GM12864 (cell line): ENCODE results near the gene SMAD7.

Experiments used
- DNase-seq: peaks from one replicate; pipeline ENCODE4 v3.0.0-alpha.2; 2011; ENCODE audit warnings: low read depth
- H3K4me3 ChIP-seq: 2 replicates; pipeline ENCODE4 v1.5.1; 2011; ENCODE audit warnings: mild to moderate bottlenecking, low read depth, low read length, control low read depth
- TF ChIP-seq, protein P1 (sequence below): IDR thresholded peaks from 2 replicates; pipeline ENCODE4 v1.5.1; 2011; ENCODE audit warnings: low read depth, mild to moderate bottlenecking, moderate library complexity, low read length, control low read depth, inconsistent platforms; ENCODE audit errors: missing control alignments

SMAD7 gene

DNA sequence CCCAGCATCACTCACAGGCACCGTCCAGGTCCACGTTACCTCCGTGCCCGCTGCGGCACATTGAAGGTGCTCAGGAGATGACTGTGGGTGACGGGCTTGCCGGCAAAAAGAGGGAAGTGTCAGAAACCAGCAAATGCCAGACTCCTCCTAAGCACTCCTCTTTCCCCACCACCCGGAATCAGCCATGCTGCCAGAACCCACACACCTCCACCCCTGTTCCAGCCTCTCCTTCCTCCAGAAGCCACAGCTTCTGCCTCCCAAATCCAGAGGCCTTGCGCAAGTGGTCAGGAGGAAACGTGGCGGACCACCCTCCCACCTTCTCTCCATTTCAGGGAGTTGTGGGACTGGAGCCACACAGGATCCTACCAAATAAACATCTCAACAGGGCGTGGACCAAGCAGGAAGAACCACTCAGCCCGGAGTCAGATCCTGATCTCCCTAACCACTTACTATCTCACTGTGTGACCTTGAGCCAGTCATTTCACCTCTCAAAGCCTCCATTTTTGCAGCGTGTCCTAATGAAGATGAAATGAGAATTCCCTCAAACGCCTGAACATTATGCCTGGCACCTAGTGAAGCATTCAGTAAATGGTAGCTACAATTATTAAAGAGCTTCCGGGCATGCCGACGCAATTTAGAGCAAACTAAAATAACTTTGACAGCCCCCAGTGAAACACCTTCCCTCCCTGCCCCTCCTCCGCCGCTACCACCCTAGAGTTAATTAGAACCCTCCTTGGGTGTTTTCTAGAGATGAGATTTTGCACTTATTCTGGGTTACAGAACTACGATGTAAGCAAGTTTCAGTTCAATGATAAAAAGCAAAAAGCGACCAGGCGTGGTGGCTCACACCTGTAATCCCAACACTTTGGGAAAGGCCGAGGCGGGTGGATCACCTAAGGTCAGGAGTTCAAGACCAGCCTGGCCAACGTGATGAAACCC is 32.9 kb downstream of the SMAD7 start:
- TF ChIP-seq, protein P1, sequence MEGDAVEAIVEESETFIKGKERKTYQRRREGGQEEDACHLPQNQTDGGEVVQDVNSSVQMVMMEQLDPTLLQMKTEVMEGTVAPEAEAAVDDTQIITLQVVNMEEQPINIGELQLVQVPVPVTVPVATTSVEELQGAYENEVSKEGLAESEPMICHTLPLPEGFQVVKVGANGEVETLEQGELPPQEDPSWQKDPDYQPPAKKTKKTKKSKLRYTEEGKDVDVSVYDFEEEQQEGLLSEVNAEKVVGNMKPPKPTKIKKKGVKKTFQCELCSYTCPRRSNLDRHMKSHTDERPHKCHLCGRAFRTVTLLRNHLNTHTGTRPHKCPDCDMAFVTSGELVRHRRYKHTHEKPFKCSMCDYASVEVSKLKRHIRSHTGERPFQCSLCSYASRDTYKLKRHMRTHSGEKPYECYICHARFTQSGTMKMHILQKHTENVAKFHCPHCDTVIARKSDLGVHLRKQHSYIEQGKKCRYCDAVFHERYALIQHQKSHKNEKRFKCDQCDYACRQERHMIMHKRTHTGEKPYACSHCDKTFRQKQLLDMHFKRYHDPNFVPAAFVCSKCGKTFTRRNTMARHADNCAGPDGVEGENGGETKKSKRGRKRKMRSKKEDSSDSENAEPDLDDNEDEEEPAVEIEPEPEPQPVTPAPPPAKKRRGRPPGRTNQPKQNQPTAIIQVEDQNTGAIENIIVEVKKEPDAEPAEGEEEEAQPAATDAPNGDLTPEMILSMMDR, result no peak
- H3K4me3 ChIP-seq, result no peak overlapping the region

DNA sequence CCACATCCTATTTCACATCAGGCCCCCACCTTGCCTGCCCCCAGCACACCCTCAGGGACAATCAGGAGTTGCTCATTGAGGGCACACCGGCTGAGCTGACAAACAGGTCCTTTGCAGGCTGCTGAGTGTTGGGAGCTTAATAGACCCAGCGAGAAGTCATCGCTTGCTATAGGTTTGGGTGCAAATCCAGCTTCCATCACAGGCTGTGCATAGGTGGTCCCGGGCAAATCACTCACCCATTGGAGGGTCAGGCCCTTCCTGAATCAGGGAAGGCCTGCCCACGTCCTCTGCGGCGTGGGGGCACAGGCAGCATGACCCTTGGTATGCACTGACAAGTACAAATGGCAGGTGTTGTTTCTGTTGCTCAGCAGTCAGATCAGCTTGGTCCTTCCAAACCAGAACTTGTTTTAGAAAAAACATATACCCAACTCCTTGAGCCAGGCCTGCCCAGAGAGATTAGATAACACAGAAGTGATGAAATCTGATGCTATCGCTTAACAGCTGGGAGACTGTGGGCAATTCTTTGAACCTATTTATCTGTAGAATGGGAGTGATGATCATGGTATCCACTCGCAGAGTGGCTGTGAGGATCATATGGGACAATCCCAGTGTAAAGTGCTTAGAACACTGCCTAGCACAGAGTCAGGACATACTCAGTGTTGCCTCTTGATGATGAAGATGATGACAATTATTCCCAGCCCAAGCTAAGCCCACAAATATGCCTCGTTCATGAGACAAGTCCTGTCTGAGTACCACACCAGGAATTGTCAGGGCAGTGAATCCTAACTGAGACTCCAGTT is 34.9 kb downstream of the SMAD7 start:
- TF ChIP-seq, protein P1, result no peak
- no peak overlapping the region for H3K4me3 ChIP-seq
- no peak for DNase-seq

More for the DNA sequence above, 32.9 kb downstream of the SMAD7 start:
- no peak for DNase-seq

GRCh38 chr18:48914581-48915251 is 36.0 kb downstream of the SMAD7 start:
- no peak overlapping the region for H3K4me3 ChIP-seq
- TF ChIP-seq, protein P1, result no peak

DNA sequence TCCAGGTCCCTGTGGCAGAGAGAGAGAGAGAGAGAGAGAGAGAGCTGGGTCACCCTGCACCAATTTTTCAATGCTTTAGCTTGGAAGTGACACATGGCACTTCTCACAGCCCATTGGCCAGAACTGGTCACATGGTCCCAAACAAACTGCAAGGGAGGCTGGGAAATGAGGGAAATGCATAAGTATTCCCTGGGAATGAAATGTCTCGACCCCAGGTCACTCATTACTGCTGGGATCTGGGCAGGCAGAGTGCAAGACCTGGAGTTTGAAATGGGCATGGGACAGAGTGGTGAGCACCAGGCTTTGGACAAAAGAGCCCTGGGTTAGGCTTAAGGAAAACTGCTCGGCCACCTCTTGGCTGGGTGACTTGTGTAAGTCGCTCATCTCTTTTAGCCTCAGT is 37.0 kb downstream of the SMAD7 start:
- DNase-seq, result no peak
- TF ChIP-seq, protein P1, result no peak
- no peak overlapping the region for H3K4me3 ChIP-seq

More at GRCh38 chr18:48914581-48915251, 36.0 kb downstream of the SMAD7 start:
- DNase-seq, result no peak

DNA sequence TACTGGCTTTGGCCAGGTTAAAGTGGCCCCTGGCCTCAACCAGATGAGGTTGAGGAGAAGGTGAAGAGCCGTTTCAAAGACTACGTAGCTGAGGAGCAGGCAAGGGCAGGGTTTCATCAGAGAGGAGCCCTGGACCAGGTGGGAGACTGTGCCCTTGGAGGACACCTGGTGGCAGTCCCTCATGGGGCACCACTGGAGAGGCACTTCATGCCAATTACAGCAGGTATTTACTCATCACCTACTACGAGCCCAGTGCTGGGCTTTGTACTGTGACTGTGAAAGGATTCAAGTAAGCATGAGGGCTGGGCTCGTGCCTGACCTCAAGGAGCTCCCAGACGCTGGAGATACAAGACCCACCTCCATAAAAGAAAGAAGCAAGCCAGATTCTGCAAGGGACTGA is 37.6 kb downstream of the SMAD7 start:
- TF ChIP-seq, protein P1, result peak; percentile 56
- H3K4me3 ChIP-seq, result no peak overlapping the region
- DNase-seq, result no peak

- TF ChIP-seq, protein P1, result no peak
- DNase-seq, result no peak
- no peak overlapping the region for H3K4me3 ChIP-seq
These were observed 39.7 kb downstream of the SMAD7 start for GRCh38 chr18:48910972-48911545.
